Myocyte (in vitro differentiated cells): ENCODE measurements around the gene GPSM1. TPM values are rescaled to one million over a fixed set of nuclear protein-coding genes. Genes with fewer than 3 reads are reported as not detected.
"Not testable (repeated sequence)": the region's sequence is repeated elsewhere in the genome, so short reads cannot be mapped to it uniquely, and the experiment has no call there.

ENCODE experiments used
- DNase-seq: peaks from one replicate; pipeline ENCODE4 v3.0.0-alpha.2; 2012; ENCODE audit warnings: low read depth
- total RNA-seq: library from RNA; depleted of rRNA; stranded (reverse); fragments of >200 nt; gene quantifications from 2 replicates; pipeline ENCODE4 v1.2.3, GENCODE V29; 2014

Gene GPSM1
- total RNA-seq, 1 donor from 2014 or later: 22.3 TPM

DNA sequence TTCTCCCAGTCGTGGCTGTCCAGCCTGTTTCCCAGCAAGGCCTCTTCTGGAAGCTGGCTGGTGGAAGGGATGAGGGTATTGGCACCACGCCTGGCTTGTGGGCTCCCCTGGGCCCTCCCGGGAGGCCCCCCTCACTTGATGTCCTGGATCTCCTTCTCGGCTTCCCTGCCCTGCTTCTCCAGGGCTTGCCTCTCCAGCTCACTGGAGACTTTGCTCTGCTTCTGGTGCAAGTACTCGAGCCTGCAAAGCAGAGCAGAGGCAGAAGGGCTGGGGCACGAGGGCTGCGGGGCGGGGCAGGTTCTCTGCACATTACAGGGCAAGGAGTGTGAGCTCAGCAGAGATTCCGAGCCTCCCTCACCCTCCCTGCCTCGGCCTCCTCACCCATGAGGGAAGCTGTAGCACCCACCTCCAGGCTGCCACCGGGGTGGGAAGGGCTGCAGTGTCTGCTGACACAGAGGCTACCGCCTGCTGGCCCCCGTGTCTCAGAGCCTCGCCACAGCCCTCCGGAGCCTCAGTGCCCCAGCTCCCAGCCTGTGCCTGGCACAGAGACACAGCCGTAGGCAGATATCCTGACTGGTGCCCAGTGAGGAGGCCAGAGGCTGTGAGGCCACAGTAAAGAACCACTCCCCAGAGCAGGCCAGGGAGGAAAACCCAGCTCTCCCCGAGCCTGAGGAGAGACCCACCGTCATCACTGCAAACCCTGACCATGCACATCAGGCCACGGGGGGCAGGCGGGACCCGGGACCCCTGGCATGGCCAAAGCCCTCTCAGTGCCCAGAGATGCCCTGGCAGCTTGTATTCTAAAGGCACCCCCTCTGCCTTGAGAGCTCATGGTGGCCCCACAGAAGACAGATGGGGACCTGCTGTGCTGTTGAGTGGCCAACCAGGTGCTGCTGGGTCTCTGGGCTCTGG lies 65.5 kb downstream of the GPSM1 start:
- DNase-seq: no peak

DNA sequence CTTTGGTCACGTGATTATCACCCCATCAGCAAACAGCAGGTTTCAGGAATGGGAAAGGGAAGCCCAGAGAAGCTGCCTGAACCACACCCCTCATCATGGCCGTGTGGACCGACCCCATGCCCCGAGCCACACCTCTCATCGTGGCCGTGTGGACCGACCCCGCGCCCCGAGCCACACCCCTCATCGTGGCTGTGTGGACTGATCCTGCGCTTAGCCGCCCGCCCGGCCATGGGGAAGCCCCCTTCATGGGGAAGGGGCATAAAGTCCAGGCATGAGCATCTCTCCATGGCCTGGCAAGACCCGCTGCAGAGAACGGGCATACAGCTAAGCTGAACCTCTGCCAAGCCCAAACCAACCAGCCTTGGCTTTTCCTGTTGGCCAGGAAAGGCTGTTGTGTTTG lies 66.2 kb downstream of the GPSM1 start:
- no peak for DNase-seq

DNA sequence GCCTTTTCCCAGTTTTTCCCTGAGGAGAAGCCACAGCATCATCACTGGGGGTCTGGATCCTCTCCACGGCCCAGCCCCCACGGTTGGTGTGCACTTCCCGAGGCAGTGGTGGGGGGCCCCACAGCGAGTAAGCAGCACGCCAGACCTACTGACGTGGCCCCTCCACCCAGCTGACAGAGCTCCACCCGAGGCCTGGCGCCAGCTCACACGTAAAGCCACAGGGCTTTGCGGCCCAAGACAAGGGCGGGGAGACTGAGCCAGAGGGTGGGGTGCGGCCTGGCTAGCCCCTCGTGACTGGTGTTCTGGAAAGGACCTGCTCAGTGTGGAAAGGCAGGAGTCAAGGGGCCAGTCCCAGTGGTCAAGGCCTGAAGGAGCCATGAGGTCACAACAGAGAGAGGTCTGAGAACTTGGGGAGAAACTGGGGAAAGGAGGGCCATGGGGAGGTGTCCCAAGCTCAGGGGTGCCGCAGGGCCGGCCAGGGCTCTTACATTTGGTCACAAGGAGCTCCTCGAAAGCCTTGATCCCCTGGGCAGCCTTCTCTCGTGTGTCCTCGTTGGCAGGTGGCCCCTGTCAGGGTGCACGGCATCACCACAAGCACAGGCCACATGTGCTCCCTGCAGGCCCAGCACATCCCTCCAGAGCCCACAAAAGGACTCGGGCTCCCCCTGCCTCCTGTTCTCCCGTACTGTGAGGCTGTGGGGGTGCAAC lies 67.1 kb downstream of the GPSM1 start:
- DNase-seq: no peak

DNA sequence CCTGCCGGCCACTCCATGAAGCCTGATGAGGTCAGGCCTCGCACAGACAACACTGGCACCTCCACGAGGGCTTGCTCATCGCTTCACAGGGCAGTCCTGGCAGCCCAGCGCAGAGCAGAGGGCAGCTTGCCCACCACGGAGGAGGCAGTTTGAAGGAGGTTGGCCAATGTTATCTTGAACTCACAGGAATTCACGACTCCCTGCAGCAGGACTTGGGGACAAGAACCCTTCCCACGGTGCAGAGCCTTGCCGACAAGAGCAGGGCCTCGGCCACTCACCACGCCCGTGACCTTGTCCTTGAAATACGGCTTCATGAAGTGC lies 67.6 kb downstream of the GPSM1 start:
- DNase-seq: no peak

DNA sequence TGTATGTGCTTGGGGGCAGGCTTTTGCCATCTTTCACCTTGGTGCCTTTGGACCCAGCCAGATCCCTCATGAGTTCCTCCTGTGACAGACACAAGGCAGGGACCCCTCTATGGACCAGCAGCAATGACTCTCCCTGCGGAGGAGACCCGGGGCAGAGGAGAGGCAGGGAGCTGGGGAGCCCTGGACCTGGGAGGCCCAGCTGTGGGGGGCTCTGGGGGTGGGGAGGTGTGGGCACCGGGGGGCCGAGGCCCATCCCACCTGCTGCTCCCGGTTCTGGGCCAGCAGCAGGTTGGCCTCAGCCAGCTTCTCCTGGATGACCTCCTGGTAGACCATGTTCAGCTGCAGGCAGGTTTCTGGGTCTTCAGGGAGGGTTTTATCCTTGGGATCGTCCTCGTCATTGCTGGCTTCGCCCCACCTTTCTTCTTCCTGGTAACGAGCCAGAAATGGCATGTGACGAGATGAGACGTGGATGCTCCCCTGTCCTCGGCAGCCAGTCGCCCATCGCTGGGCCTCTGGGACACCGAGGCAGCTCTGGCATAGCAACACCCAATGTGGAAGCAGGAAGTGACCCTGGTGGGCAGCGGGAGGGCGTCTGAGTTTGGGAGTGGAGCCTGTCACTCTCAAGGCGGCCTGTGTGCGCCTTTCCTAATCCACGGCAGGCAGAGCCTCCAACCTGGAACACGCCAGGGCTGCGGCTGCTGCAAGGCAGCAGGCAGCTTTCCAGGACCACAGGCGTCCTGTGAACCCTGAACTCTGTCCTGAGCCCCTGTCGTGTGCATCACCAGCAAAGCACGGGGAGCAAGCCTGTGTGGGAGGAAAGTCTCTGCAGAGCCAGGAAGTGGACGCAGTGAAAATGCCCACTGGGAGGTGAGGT lies 68.2 kb downstream of the GPSM1 start:
- DNase-seq: no peak

DNA sequence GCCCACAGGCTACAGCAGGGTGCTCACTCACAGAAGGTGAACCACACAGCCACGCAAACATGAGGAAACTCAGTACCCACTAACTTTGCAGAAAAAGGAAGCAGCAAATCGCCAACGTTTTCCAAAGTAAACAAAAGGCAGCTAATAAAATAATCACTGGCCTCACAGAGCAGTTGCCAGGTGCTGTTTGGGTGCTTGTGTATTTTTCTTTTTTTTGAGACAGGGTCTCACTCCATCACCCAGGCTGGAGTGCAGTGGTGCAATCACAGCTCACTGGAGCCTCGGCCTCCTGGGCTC lies 68.8 kb downstream of the GPSM1 start:
- DNase-seq: no peak

DNA sequence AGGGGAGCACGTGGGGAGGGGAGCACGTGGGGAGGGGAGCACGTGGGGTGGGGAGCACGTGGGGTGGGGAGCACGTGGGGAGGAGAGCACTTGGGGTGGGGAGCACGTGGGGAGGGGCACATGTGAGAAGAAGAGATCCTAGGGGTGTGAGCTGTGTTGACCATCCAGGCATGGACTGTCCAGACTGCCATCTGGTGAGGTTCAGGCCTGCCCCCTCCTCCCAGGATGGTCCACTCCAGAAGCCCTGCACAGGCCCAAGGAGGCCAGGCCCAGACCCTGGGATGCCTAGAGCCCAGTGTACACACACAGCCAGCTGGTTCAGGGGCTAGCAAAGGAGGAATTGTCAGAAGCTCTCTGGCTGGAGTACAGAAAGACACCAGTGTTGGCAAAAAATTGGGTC lies 70.3 kb downstream of the GPSM1 start:
- no peak for DNase-seq

DNA sequence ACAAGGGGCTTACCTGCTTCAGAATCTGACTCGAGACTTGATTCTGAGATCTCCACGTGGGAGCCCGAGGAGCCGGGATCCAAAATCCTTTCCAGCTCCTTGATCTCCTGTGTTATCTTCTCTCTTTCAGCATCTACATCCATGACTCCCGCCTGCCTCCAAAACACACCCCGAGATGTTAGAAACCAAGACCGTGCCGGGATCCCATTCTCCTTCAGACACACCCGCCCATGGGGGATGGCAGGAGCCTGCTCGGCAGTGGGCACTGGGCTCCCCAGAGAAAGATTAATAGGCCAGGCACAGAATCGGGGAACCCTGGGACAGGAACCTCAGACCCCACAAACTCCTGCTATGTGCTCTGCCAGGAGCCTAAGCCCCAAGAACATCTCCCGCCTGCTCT lies 70.9 kb downstream of the GPSM1 start:
- no peak for DNase-seq

DNA sequence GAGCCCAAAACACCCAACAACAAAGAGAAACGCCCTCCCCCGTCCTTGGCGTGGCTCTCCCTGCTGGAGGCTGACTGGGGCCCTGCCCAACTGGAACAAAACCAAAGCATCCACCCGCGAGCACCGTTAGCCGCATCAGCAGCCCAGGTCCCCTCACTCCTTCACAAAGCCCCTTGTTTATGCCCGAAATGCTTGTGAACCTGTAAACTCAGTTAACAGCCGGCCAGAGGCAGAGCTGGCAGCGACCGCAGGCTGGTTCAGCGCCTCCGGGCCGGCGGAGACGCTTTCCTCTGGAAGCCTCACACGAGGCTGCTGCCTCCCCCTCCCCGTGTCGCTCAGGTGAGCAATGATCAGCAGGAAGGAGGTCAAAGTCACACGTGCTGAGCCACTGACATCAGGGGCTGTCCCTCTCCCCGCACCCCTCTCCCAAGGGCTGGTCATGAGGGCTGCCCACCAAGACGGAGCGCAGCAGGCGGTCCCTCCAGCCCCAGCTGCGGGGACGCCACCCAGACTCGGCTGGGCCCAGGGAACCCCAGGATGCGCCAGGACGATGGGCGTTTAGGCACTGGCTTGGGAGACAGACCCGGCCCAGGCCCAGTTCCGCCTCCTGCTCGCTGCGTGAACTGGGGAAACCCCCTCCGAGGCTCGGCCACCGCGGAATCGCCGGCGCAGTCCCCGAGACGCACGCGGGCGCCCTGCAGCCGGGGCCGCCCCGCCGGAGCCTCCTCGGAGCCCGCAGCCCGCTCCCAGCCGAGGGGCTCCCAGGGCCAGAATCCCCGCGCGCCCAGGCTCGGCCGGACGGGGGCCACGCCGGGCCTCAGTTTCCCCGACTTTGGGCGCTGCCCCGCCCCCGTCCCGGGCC lies 72.1 kb downstream of the GPSM1 start:
- DNase-seq: peak; percentile 5

DNA sequence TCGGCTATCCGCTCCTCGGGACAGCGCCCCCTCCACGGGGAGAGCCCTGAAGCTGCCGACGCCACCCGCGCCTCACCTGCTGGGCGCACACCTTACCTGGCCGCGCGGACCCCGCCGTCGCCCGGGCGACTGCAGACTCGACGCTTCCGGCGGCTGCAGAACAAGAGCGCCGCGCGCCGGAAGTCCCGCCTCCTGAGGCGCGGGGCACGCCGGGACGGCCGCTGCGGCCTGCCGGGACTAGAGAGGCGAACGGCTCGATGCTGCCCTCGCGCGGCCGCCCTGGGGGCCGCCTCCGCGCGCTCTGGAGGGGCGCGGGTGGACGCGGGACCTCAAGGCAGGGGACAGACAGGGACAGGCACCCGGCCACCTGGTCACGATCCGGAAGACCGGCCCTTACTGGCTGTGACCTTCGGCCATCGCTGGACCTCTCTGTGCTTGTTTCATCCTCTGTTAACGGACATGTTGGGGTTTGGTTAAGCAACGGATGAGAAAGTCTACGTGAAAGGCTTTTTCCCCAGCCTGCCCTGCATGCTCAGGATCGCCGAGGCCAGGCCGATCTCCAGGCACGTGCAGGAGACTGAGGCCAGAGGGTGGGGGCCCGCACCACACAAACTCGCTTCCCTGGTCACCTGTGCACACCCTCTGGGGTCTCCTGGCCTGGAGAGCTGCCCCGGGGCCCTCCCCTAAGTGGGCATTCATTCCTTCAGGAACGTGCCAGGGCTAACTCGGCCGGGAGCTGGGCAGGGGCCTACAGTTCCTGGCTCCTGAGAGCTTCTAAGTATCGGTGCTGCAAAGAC lies 72.9 kb downstream of the GPSM1 start, which contains the start of gene SNAPC4:
TSS of gene SNAPC4 (minus strand) at position 133 of the 797 bp plus-strand sequence. CDS start 1,742 bp downstream, outside the sequence.
- DNase-seq: peak; percentile 84

DNA sequence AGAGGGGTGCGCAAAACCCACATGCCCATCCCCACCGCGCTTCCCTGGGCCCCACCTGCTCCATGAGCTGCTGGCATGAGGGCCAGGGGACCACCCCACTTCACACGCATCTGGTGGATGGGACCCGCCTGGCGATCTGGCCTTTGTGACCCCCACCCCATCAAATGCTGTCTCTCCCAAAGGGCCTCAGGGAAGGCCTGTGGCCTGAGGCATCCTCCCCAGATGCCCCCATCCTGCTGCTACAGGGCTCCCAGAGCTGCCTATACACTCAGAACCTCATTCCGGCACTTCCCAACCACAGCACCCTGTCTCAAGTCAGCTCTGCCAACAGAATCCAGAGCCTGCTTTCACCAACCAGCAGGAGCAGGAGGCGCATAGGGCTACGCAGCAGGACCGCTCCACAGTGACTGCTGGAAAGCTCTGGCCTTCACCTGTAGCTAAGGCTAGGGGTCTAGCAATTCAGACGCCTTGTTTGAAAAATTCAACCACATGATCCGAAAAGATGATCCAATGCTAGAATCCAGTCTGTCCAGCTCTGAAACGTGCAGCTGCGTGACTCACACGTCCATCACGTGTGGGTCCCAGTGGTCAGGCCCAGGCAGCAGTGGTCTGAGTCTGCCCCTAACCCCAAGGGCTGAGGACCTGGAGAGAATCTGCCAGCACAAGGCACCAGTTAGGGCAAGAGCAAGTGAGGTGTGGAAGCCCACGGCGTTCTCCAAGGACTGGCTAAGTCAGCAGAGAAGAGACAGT lies 74.0 kb downstream of the GPSM1 start:
- DNase-seq: peak; percentile 2

DNA sequence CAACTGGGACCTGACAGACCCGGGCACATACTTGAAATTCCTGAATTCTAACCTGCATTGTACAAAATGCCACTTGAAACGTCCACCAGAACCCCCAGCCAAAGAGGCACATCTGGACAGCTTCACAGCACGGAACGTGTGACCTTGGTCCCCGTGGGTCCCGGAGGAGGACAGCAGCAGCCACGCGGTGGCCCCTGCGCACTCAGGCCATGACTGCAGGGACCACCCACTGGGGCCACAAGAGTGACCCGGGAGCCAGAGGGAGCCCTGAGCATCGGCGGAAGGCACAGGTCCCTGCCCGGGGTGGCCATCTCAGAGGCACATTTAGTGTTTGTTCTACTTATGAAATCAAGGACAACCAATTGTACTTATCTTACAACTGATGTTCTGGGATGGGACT lies 74.7 kb downstream of the GPSM1 start:
- no peak for DNase-seq

DNA sequence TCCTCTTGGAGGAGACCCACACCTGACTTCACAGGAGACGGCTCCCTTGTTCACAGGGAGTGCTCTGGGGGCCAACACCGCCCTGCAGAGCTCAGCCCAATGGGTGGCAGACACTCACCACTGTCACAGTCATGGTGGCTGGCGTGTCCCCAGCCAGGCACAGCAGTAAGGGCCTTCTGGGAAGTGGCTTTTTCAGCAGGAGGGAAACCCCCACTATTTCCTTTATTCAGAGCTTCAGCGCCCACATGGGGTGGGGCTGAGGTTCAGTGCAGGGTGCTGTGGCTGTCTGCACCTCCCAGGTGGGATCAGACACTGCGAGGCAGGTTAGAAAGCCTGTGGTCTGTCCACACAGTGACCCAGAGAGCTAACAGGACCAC lies 76.2 kb downstream of the GPSM1 start:
- no peak for DNase-seq

DNA sequence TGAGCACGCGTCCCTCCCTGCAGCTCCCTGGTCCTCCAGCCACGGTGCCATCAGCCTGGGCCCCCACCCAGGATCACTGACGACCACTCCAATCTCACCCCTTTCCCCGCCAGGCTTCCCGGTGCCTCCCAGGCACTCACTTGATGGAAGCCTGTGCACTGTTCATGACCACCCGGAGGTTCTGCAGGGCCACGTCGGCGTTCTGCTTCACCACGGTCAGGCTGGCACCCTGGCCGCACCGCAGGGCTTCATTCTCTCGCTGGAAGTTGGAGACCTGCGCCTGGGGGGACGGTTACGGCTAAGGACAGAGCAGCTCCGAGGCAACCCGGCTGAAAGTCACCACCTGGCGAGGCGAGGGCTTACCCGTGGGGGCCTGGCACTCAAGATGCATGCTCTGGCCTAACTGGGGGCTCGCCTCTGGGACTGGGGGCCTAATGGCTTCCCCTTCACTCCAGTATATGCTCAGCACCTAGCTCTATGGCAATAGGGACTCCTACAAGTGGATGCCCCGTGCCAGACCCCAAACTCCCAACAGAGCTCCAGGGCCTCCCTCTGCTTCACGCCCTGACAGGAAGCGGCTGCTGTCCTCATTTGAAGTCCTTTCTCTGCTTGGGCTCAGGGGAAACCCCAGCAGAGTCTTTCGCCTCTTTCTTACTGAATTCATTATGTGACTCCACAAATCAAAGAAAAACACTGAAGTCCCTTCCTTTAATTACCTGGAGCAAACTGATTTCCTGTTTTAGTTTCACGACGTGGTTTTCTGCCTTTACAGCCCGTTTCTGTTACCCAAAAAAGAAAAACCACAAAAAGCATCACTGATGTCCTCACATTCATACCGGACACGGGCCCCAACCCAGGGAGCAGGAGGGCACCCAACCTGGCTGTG lies 76.8 kb downstream of the GPSM1 start:
- DNase-seq: no peak

DNA sequence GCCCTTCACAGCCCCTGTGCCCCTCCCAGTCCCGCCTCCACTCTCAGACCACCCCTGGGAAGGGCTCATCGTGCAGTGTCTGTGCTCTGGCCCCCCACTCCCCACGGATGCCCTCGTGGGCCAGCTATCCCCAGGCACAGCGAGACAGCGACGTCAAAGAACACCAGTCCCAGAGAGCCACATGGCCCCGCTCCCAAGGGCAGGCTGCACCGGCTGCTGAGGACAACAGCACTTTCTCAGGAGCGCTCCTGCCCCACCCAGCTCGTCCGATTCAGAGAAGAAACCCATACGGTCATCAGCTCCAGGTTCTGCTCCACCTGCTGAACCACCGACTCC lies 77.4 kb downstream of the GPSM1 start:
- no peak for DNase-seq

DNA sequence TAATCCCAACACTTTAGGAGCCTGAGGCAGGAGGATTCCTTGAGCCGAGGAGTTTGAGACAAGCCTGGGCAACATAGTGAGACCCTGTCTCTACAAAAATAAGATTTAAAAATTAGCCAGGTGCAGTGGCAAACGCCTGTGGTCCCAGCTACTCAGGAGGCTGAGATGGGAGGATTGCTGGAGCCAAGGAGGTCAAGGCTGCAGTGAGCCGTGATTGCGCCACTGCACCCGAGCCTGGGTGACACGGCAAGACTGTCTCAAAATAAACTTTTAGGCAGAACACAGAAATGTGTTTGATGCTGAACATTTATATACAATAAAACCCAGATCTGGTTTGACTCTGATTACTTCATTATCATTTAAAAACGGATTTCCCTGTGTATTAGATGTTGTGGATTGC lies 78.1 kb downstream of the GPSM1 start:
- DNase-seq: no peak

DNA sequence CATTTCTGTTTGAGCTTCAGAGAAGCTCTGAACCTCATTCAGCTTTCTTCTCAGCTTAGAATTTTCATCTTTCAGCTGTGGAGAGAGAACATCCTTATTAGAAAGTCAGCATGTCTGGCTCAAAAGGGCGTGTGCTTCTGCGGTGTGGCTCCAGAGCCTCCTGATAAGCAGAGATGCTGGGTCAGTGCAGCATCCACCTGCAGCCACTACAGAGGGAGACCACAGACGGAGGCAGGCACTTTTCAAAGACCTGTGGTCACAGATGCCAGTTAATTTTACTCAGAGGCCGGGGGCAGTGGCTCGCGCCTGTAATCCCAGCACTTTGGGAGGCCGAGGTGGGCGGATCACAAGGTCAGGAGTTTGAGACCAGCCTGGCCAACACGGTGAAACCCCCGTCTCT lies 78.6 kb downstream of the GPSM1 start:
- DNase-seq: not testable (repeated sequence)

DNA sequence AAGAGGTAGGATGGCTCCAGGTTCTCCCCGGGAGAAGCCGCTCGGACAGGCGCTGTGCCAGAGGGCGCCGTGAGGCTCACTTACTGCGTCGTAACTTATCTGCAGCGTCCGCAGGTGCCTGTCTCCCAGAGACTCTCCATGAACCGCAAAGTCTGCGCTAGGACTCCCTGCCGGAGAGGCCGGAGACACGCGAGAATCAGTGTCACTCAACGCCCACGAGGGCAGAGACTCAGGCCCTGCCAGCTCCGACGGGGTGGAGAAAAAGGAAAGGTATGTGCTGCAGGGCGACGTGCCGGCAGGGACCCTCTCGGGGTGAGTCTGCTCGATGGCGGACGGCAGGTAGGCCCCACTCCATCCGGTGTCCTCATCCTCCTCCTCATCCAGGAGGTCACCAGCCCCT lies 79.7 kb downstream of the GPSM1 start:
- DNase-seq: not testable (repeated sequence)

DNA sequence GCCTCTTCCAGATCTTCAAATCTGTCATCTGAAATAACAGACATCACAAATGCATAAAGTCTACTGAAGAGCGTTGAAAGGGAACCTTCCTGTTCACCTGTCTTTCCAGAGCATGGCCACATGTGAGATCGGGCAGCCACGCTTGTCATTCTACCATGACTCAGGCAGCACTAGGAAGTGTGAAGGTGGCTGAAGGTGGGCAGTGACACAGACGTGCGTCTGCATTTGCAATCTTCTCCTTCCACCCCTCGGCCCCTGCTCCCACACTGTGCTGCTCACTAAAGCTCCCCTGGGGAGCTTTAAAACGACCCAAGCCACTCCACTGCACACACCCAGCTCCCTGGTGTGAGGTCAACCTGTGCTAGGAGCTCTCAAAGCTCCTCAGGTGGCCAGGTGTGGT lies 80.6 kb downstream of the GPSM1 start:
- DNase-seq: no peak
